HG03378 (cell line): ENCODE data around the gene MRPS23.

Experiments used
- ATAC-seq: cut with Tn5 transposase; IDR thresholded peaks from one replicate; pipeline ENCODE4 v1.9.1; 2021; ENCODE audit warnings: mild to moderate bottlenecking, moderate library complexity; ENCODE audit not compliant: unreplicated experiment

The MRPS23 gene

GRCh38 chr17:57806167-57806830 lies 43.5 kb downstream of the MRPS23 start:
- no peak for ATAC-seq

- ATAC-seq = no peak
Observed at GRCh38 chr17:57803021-57803420, 46.8 kb downstream of the MRPS23 start.

GRCh38 chr17:57801044-57801711 lies 48.7 kb downstream of the MRPS23 start:
- ATAC-seq = no peak

GRCh38 chr17:57794841-57795240 lies 55.0 kb downstream of the MRPS23 start:
- ATAC-seq = no peak

- no peak for ATAC-seq
Observed at GRCh38 chr17:57788725-57789124, 61.1 kb downstream of the MRPS23 start.

GRCh38 chr17:57785022-57785421 lies 64.8 kb downstream of the MRPS23 start:
- ATAC-seq = no peak
